K562 (cell line): ENCODE data around the gene BCAS2. TPM values are rescaled to one million over a fixed set of nuclear protein-coding genes. Genes with fewer than 3 reads are reported as not detected.

ENCODE experiments used
- ATAC-seq: fragments of 200-7000 bp; cut with Tn5 transposase; 3 replicates; pipeline ENCODE4 v1.9.1; 2020; ENCODE audit warnings: moderate library complexity
- BruUV-seq: library from RNA; stranded (reverse); fragments of 400-500 nt; replicated peaks from 2 replicates; lab custom pipeline; 2021; lab: Mats Ljungman, UMichigan
- CTCF ChIA-PET: fragments of 300-600 bp; formaldehyde crosslinking; extraction: SDS; loops from one replicate; lab custom pipeline; 2021; ENCODE audit warnings: low intra/inter-chr PET ratio; lab: Yijun Ruan, JAX
- POLR2A ChIA-PET: fragments of 300-600, 350-650 bp; sonication (Branson Sonifier 250); formaldehyde crosslinking; extraction: SDS; loops from one replicate; lab custom pipeline; 2021; ENCODE audit warnings: antibody characterized with exemption, inconsistent platforms; lab: Yijun Ruan, JAX
- DNase-seq, 4 experiments: peaks; one replicate each; pipeline versions ENCODE4 v3.0.0 to v3.0.0-alpha.2; 2011 to 2018; ENCODE audit warnings: low spot score in 3 of 4, mixed read lengths in 3 of 4; ENCODE audit errors: extremely low read depth in 1 of 4
- FAIRE-seq: peaks from 2 replicates; lab custom pipeline; 2011; peaks lifted over from hg19 to GRCh38; lab: Jason Lieb, UNC
- H2AFZ ChIP-seq: 2 replicates; pipeline ENCODE4 v1.6.0; 2011; ENCODE audit warnings: low read depth, low read length, control low read depth, inconsistent platforms
- H3K27ac ChIP-seq: fragments of 200-600 bp; 3 replicates; pipeline ENCODE4 v1.8.0; 2011; ENCODE audit warnings: low read depth, mild to moderate bottlenecking, control low read depth, inconsistent platforms, low read length, moderate library complexity, mixed read lengths; ENCODE audit errors: extremely low read depth
- H3K27me3 ChIP-seq, 2 experiments: fragments of 300-600 bp in 1 of 2; 2 replicates in 1 of 2; 3 replicates in 1 of 2; pipeline versions ENCODE4 v1.6.0 to v1.8.0; 2011; ENCODE audit warnings: inconsistent platforms in 2 of 2, low read length in 2 of 2, mild to moderate bottlenecking in 1 of 2, mixed read lengths in 1 of 2, moderate library complexity in 1 of 2; ENCODE audit not compliant: control insufficient read depth in 2 of 2, insufficient read depth in 2 of 2
- H3K36me3 ChIP-seq: fragments of 300-600 bp; 3 replicates; pipeline ENCODE4 v1.8.0; 2011; ENCODE audit warnings: mild to moderate bottlenecking, low read length, inconsistent platforms; ENCODE audit not compliant: control insufficient read depth, insufficient read depth
- H3K4me1 ChIP-seq, 2 experiments: fragments of 200-600 bp in 1 of 2; replicated peaks in 1 of 2; 2 replicates in 1 of 2; 3 replicates in 1 of 2; pipeline versions ENCODE4 v1.5.1 to v1.8.0; 2011; ENCODE audit warnings: inconsistent platforms in 2 of 2, low read length in 2 of 2, mild to moderate bottlenecking in 1 of 2, mixed read lengths in 1 of 2, moderate library complexity in 1 of 2; ENCODE audit not compliant: control insufficient read depth in 2 of 2, insufficient read depth in 2 of 2
- H3K4me2 ChIP-seq: 2 replicates; pipeline ENCODE4 v1.6.1; 2011; ENCODE audit warnings: low read length, control low read depth, inconsistent platforms, mixed read lengths; ENCODE audit not compliant: insufficient read depth
- H3K4me3 ChIP-seq: fragments of 200-600 bp; sonication (generic), shearing (Covaris generic); 2 replicates; pipeline ENCODE4 v1.5.1; 2016; ENCODE audit warnings: control low read depth, inconsistent platforms
- H3K79me2 ChIP-seq: fragments of 200-600 bp; 3 replicates; pipeline ENCODE4 v1.8.0; 2011; ENCODE audit warnings: low read length, inconsistent platforms; ENCODE audit not compliant: control insufficient read depth, insufficient read depth
- H3K9ac ChIP-seq, 2 experiments: 2 replicates each; pipeline versions ENCODE4 v1.6.0 to v1.6.1; 2011; ENCODE audit warnings: low read depth in 2 of 2, low read length in 2 of 2, control low read depth in 1 of 2, inconsistent platforms in 1 of 2, mild to moderate bottlenecking in 1 of 2, mixed read lengths in 1 of 2; ENCODE audit not compliant: insufficient read depth in 1 of 2
- H3K9me1 ChIP-seq: one replicate; pipeline ENCODE4 v1.6.0; 2011; ENCODE audit warnings: inconsistent platforms, mild to moderate bottlenecking, low read length, moderate library complexity; ENCODE audit not compliant: control insufficient read depth, insufficient read depth
- H3K9me3 ChIP-seq: replicated peaks from 2 replicates; pipeline ENCODE4 v1.5.1; 2011; ENCODE audit warnings: low read depth, low read length, inconsistent platforms; ENCODE audit not compliant: control insufficient read depth, insufficient read depth
- H4K20me1 ChIP-seq: replicated peaks from 2 replicates; pipeline ENCODE4 v1.6.1; 2011; ENCODE audit warnings: low read length, inconsistent platforms, mixed read lengths; ENCODE audit not compliant: control insufficient read depth, insufficient read depth
- E2F6 ChIP-seq, 2 experiments: IDR thresholded peaks; 2 replicates each; pipeline ENCODE4 v1.6.1; 2011; ENCODE audit warnings: borderline replicate concordance in 1 of 2, control low read depth in 1 of 2, low read depth in 1 of 2, low read length in 1 of 2, mild to moderate bottlenecking in 1 of 2, mixed read lengths in 1 of 2, moderate library complexity in 1 of 2; ENCODE audit not compliant: insufficient read depth in 1 of 2, insufficient read length in 1 of 2, poor library complexity in 1 of 2, severe bottlenecking in 1 of 2; ENCODE audit errors: extremely low read depth in 1 of 2
- MEIS2 ChIP-seq: fragments of 450-650 bp; IDR thresholded peaks from 2 replicates; pipeline ENCODE4 v1.6.1; 2014; ENCODE audit warnings: mild to moderate bottlenecking; ENCODE audit not compliant: partially characterized antibody
- MYNN ChIP-seq, 2 experiments: sonication (generic); formaldehyde crosslinking in 1 of 2; IDR thresholded peaks; 2 replicates each; pipeline versions ENCODE4 v1.5.0 to v1.6.1; 2016 to 2020; ENCODE audit warnings: antibody characterized with exemption in 1 of 2, missing genetic modification reagents in 1 of 2
- RBM34 ChIP-seq: fragments of 200-400 bp; formaldehyde crosslinking; IDR thresholded peaks from 2 replicates; pipeline ENCODE4 v1.6.1; 2018; ENCODE audit warnings: low read length, borderline replicate concordance; ENCODE audit not compliant: insufficient read depth
- ZC3H11A ChIP-seq: IDR thresholded peaks from 2 replicates; pipeline ENCODE4 v1.6.1; 2012; ENCODE audit warnings: low read depth, low read length, improper control_type of control experiment
- ZNF133 ChIP-seq: fragments of 250-450 bp; sonication (Bioruptor Pico); IDR thresholded peaks from 2 replicates; pipeline ENCODE4 v1.4.0; 2020; ENCODE audit warnings: mild to moderate bottlenecking
- WGBS: fragments of 100-300 bp; shearing (Covaris generic); methylation state at CpG from one replicate; pipeline ENCODE4 v1.1.6; 2016; ENCODE audit warnings: low coverage, mixed read lengths; ENCODE audit not compliant: insufficient coverage; ENCODE audit errors: missing lambda C conversion rate; 5-methylcytosine and 5-hydroxymethylcytosine counted together
- in situ Hi-C: fragments of 300-500 bp; cut with MboI; formaldehyde crosslinking; loops from 4 replicates; pipeline ENCODE4 v1.15.0; 2018; ENCODE audit warnings: inconsistent platforms, mixed read lengths
- intact Hi-C: fragments of 100-400 bp; cut with micrococcal nuclease; formaldehyde crosslinking; loops from 2 replicates; pipeline ENCODE4 v1.14.2; 2022
- polyA plus RNA-seq, 8 experiments: library from polyadenylated mRNA; depleted of rRNA in 4 of 8; stranded (reverse) in 5 of 8; unstranded in 3 of 8; fragments of >200 nt; fragmentation: Nextera tagmentation in 2 of 8; fragmentation: Illumina TruSeq in 1 of 8; extraction: Ambion mirVana in 2 of 8; extraction: Trizol in 1 of 8; gene quantifications; 2 replicates each; pipeline versions ENCODE4 v1.2.1 to v1.2.3, GENCODE V29; 2011 to 2014; ENCODE audit warnings: inconsistent platforms in 1 of 8, missing spikeins in 1 of 8
- total RNA-seq, 7 experiments: library from RNA; depleted of rRNA in 6 of 7; stranded (reverse); fragments of >200 nt in 6 of 7; fragmentation: Illumina TruSeq in 2 of 7; extraction: Trizol in 2 of 7; gene quantifications; 2 replicates each; pipeline versions ENCODE4 v1.2.1 to v1.2.3, GENCODE V29; 2011 to 2021; ENCODE audit warnings: low replicate concordance in 1 of 7

The BCAS2 gene
- total and polyA plus RNA-seq, 9 of the 15 experiments (the other 6 are each of a cell fraction or from before 2014, with no cell fraction given) = 59.3 to 183 (median 81.1) TPM

- CTCF ChIA-PET = no interaction called here
- ATAC-seq (no peak), FAIRE-seq (no peak), DNase-seq (no peak)
- no peak overlapping the region for H2AFZ ChIP-seq
- H3K27ac ChIP-seq = no peak overlapping the region
- peaks cover 16 to 17% of the 10 kb centered on the region in 2 experiments for H3K27me3 ChIP-seq
- H3K4me2 ChIP-seq = no peak overlapping the region
- intact Hi-C loops (no loop called here), in situ Hi-C loops (no loop called here)
- no peak for TF ChIP-seq RBM34
- TF ChIP-seq ZC3H11A = no peak
- TF ChIP-seq E2F6 (IDR thresholded peaks at IDR 0.05; ENCODE audit: borderline replicate concordance in 1 of 2, extremely low read depth in 1 of 2, insufficient read depth in 1 of 2, insufficient read length in 1 of 2, low read depth in 1 of 2, low read length in 1 of 2, poor library complexity in 1 of 2, severe bottlenecking in 1 of 2) = no peak
- no peak for TF ChIP-seq ZNF133 (CRISPR knock-in tag)
- no peak for TF ChIP-seq MEIS2
- no peak for TF ChIP-seq MYNN (IDR thresholded peaks at IDR 0.05)
- TF ChIP-seq MYNN (CRISPR knock-in tag; IDR thresholded peaks at IDR 0.05) = no peak
- no peaks in the 10 kb centered on the region for H3K79me2 ChIP-seq
- BruUV-seq = no TSS peak
- no peak overlapping the region for H3K9ac ChIP-seq
- no peaks in the 10 kb centered on the region for H3K36me3 ChIP-seq
- WGBS = 2% methylated on average over 3 of the region's 3 CpGs
- H3K9me1 ChIP-seq = no peaks in the 10 kb centered on the region
- H3K4me1 ChIP-seq = no peaks in the 10 kb centered on the region
- POLR2A ChIA-PET = interaction anchor here (0.6 kb wide), 1 partner anchor 149 kb away, joined by 3 read pairs; no protein-coding TSS in a partner anchor
- no peaks in the 10 kb centered on the region for H3K9me3 ChIP-seq
- H4K20me1 ChIP-seq = no peaks in the 10 kb centered on the region
- no peak overlapping the region for H3K4me3 ChIP-seq
These were observed 12.6 kb upstream of the BCAS2 start for GRCh38 chr1:114594046-114594445.
